Measurements from ENCODE around the gene FOXA3. TPM values are rescaled to one million over a fixed set of nuclear protein-coding genes. Genes with fewer than 3 reads are reported as not detected.
"Not testable (repeated sequence)": the region's sequence is repeated elsewhere in the genome, so short reads cannot be mapped to it uniquely, and the experiment has no call there.

FOXA3 gene
- total RNA-seq, 4 donors from 2014 or later = not detected

GRCh38 chr19:45864629-45865082, 530 bp downstream of the FOXA3 start:
- DNase-seq (ENCODE audit: low spot score in 2 of 2) = no peak
- peaks cover 0 to 11% (median under 1%) of the 10 kb centered on the region in 3 donors for H3K36me3 ChIP-seq
- H3K27me3 ChIP-seq = peaks cover 2 to 31% of the 10 kb centered on the region in 2 donors
- peaks cover 0 to 34% (median 21%) of the 10 kb centered on the region in 4 donors for H3K4me1 ChIP-seq
- WGBS, 2 donors = 11 to 17% methylated on average over 12 of the region's 12 CpGs
- H3K27ac ChIP-seq = no peak overlapping the region
- no peaks in the 10 kb centered on the region for H3K9me3 ChIP-seq
- TF ChIP-seq EP300 (IDR thresholded peaks at IDR 0.05) (no peak), POLR2A (IDR thresholded peaks at IDR 0.05) (no peak), CTCF (IDR thresholded peaks at IDR 0.05) (no peak)
- peak overlapping the region in 2 of 4 donors; percentile 96 to 97 for H3K4me3 ChIP-seq

DNA sequence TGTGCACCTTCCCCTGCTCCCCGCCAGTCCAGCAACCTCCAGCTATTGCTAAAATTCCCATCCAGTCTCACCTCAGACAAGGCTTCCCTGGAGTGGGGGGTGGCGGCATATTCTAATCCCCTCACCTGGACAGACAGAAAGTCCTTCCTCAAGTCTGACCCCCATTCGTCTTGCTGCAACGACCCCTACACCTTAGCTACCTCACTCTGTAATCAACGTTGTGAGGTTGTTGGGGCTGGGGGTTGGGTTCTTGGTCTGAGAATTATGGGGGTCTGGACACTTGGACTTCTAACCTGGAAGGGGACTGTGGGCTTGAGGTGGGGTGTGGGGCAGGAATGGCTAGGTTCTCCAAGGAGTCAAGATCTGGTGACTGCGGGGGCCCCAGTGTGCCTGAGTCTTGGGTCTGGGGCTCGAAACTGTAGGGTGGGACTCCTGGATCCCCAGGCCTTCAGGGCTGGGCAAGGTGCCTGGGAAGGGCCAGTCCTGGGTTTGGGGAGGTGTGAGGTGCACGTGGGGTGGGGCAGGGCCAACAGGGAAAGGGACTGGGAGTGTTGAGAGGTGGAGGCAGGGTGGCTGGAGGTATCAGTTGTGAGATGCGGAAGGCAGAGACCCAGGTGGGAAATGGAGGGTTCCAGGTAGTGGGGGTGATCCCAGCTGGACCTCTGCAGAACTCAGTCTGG, 1.3 kb downstream of the FOXA3 start:
- no peaks in the 10 kb centered on the region for H3K9me3 ChIP-seq
- no peak overlapping the region for H3K27ac ChIP-seq
- 68 to 71% methylated on average over 9 of the region's 9 CpGs for WGBS, 2 donors
- no peak overlapping the region for H3K4me3 ChIP-seq
- TF ChIP-seq CTCF (IDR thresholded peaks at IDR 0.05) (no peak), EP300 (IDR thresholded peaks at IDR 0.05) (no peak), POLR2A (IDR thresholded peaks at IDR 0.05) (no peak)
- peaks cover 0 to 6% (median 0%) of the 10 kb centered on the region in 3 donors for H3K36me3 ChIP-seq
- peaks cover 0 to 34% (median 21%) of the 10 kb centered on the region in 4 donors for H3K4me1 ChIP-seq
- peaks cover 2 to 31% of the 10 kb centered on the region in 2 donors for H3K27me3 ChIP-seq
- no peak for DNase-seq (ENCODE audit: low spot score in 2 of 2)

DNA sequence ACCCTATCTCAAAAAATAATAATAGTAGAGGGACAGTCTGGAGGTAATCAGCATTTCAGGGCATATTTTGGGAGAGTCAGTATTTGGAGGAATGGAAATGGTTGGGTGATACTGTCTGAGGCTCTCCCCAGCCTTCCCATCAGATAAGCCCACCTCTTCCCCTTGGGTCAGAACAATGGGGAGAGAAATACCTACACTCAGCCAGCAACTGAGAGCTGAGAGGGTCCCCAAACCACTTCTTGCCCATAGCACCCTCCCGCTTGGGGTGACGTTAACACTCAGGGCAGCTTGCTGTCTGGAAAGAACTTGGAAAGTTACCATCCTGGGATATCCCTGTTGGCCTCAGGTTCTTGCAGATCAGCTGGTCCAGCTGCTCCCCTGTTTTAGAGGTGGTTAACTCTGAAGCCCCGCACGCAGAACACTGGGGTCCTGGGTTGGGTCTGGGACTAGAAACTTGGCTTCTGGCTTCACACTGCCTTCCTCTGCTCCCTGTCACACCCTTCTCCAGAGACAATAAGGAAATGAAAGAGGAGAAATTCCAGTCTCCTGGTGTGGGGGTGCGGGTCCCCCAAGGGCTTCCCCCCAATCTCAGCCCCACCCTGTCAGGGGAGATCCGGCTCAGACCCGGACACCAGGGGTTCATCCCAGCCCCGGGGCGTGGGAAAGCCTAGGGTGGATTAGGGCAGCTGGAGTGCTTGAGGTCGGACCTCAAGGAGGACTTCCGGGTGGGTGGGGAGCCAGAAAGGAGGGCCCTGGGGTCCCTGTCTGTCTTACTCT, 2.5 kb downstream of the FOXA3 start:
- Histone ChIP-seq H3K27ac (peak overlapping the region in 1 of 4 donors; percentile 7), H3K4me3 (no peak overlapping the region), H3K36me3 (no peaks in the 10 kb centered on the region), H3K9me3 (no peaks in the 10 kb centered on the region), H3K27me3 (peaks cover 2 to 31% of the 10 kb centered on the region in 2 donors), H3K4me1 (peaks cover 0 to 23% (median 16%) of the 10 kb centered on the region in 4 donors)
- TF ChIP-seq POLR2A (IDR thresholded peaks at IDR 0.05) (no peak), EP300 (IDR thresholded peaks at IDR 0.05) (no peak), CTCF (IDR thresholded peaks at IDR 0.05) (no peak)
- no peak for DNase-seq (ENCODE audit: low spot score in 2 of 2)
- 66 to 69% methylated on average over 11 of the region's 11 CpGs for WGBS, 2 donors

DNA sequence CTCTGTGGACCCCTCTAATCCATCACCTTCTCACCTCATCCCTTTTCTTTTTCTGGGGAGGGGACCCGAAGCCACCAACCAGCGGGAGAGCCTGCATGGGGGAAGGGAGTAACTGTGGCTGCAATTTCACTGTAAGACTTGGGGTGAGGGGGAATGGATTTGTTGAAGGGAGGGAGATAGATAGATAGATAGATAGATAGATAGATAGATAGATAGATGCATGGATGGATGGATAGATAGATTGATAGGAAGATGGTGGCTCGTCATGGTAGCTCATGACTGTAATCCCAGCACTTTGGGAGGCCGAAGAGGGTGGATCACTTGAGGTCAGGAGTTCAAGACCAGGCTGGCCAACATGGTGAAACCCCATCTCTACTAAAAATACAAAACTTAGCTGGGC, 3.1 kb downstream of the FOXA3 start:
- H3K36me3 ChIP-seq; H3K9me3 ChIP-seq; H3K27ac ChIP-seq; DNase-seq (ENCODE audit: low spot score in 2 of 2); H3K4me3 ChIP-seq: not testable (repeated sequence)
- Histone ChIP-seq H3K4me1 (peaks cover 0 to 17% (median 10%) of the 10 kb centered on the region in 4 donors), H3K27me3 (peaks cover 2 to 31% of the 10 kb centered on the region in 2 donors)
- WGBS, 2 donors = 64 to 74% methylated on average over 4 of the region's 4 CpGs

GRCh38 chr19:45870798-45871197, 6.7 kb downstream of the FOXA3 start:
- H3K27ac ChIP-seq = no peak overlapping the region
- H3K27me3 ChIP-seq = peaks cover 0 to 8% of the 10 kb centered on the region in 2 donors
- TF ChIP-seq POLR2A (IDR thresholded peaks at IDR 0.05) = no peak
- TF ChIP-seq CTCF (IDR thresholded peaks at IDR 0.05) = no peak
- no peak for TF ChIP-seq EP300 (IDR thresholded peaks at IDR 0.05)
- no peak for DNase-seq (ENCODE audit: low spot score in 2 of 2)
- H3K4me1 ChIP-seq = no peaks in the 10 kb centered on the region
- H3K36me3 ChIP-seq = no peaks in the 10 kb centered on the region
- 84 to 88% methylated on average over 5 of the region's 5 CpGs for WGBS, 2 donors
- no peaks in the 10 kb centered on the region for H3K9me3 ChIP-seq
- no peak overlapping the region for H3K4me3 ChIP-seq
